Stimulated activated effector memory CD8-positive, alpha-beta T cell treated with anti-CD3 and anti-CD28 coated beads, Interleukin-12 subunit alpha, Interleukin-12 subunit beta, amount 100 ng/mL, for 72 hours (primary cell): ENCODE measurements around the gene RUNX2.

Experiments used
- ATAC-seq: fragments of 150-1000 bp; cut with Tn5 transposase; 2 replicates; pipeline ENCODE4 v1.10.0; 2021
- DNase-seq, 2 donors: peaks; one replicate each; pipeline ENCODE4 v3.0.0; 2021 to 2022; ENCODE audit warnings: low spot score in 2 of 2
- H3K27ac Mint-ChIP-seq: one replicate; pipeline ENCODE4 v1.8.0; 2022; ENCODE audit warnings: mild to moderate bottlenecking, mixed read lengths
- H3K36me3 Mint-ChIP-seq: one replicate; pipeline ENCODE4 v1.8.0; 2022; ENCODE audit warnings: mild to moderate bottlenecking, mixed read lengths
- H3K4me1 Mint-ChIP-seq: one replicate; pipeline ENCODE4 v1.8.0; 2022; ENCODE audit warnings: mixed read lengths
- H3K4me3 Mint-ChIP-seq: one replicate; pipeline ENCODE4 v1.8.0; 2022; ENCODE audit warnings: mild to moderate bottlenecking, mixed read lengths
- H3K9me3 Mint-ChIP-seq: one replicate; pipeline ENCODE4 v1.8.0; 2022; ENCODE audit warnings: mixed read lengths

Gene RUNX2

DNA sequence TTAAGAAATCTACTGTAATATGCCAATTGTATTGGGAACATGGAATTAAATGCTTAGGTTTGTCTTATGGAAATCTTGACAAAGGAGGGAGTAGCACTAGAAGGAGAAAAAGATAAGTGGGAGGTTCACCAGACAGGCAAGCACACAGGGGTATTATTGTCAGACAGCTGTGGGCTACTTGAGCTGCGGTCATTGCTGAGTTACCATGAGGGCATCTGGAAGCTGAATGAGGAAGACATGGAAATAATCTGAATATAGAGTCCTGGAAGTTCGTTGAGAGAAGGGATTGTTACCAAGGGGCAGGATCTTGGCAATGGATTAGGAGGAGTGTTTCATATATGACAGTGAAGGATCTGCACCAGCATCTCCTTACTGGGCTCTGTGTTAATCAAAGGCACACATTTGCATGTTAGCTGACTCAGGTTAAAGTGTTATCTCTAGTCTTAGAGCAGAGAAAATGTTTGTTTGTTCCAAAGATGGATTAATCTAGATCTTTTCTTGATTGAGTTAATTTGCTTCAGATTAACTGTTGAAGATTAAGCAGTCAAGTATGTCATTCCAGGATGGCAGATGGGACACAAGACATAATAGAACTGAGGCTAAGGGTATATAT is 102.6 kb downstream of the RUNX2 start:
- Mint-ChIP-seq H3K4me3 (peak overlapping the region; percentile 73), H3K9me3 (no peaks in the 10 kb centered on the region), H3K27ac (peak overlapping the region; percentile 95), H3K36me3 (peaks cover 73% of the 10 kb centered on the region), H3K4me1 (peaks cover 44% of the 10 kb centered on the region)
- DNase-seq (no peak), ATAC-seq (peak; percentile 61)

GRCh38 chr6:45431317-45432065 is 103.4 kb downstream of the RUNX2 start:
- no peak for DNase-seq
- H3K4me3 Mint-ChIP-seq: peak overlapping the region; percentile 73
- ATAC-seq: peak; percentile 29
- peaks cover 76% of the 10 kb centered on the region for H3K36me3 Mint-ChIP-seq
- H3K4me1 Mint-ChIP-seq: peaks cover 51% of the 10 kb centered on the region
- peak overlapping the region; percentile 95 for H3K27ac Mint-ChIP-seq
- H3K9me3 Mint-ChIP-seq: no peaks in the 10 kb centered on the region

DNA sequence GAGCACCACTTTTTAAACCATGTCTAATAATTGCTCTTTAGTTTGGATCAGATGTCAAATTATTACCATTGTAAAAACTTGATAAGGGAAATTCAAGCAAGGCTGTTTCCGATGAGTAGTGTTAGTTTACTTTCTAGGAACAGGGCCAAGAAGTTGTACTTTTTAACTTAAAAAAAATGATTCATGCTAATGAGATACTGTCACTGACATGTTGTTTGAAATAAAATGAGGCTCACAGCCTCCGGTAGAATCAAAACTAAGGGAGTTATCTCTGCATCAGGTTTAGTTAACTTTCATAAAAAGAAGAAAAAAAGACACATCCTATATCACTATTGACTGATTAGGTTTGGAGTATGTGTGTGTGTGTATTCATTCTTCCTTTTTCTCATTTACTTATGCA is 104.8 kb downstream of the RUNX2 start:
- DNase-seq (no peak), ATAC-seq (no peak)
- peak overlapping the region; percentile 73 for H3K4me3 Mint-ChIP-seq
- peak overlapping the region; percentile 95 for H3K27ac Mint-ChIP-seq
- H3K9me3 Mint-ChIP-seq: no peaks in the 10 kb centered on the region
- H3K4me1 Mint-ChIP-seq: peaks cover 62% of the 10 kb centered on the region
- H3K36me3 Mint-ChIP-seq: peaks cover 83% of the 10 kb centered on the region

DNA sequence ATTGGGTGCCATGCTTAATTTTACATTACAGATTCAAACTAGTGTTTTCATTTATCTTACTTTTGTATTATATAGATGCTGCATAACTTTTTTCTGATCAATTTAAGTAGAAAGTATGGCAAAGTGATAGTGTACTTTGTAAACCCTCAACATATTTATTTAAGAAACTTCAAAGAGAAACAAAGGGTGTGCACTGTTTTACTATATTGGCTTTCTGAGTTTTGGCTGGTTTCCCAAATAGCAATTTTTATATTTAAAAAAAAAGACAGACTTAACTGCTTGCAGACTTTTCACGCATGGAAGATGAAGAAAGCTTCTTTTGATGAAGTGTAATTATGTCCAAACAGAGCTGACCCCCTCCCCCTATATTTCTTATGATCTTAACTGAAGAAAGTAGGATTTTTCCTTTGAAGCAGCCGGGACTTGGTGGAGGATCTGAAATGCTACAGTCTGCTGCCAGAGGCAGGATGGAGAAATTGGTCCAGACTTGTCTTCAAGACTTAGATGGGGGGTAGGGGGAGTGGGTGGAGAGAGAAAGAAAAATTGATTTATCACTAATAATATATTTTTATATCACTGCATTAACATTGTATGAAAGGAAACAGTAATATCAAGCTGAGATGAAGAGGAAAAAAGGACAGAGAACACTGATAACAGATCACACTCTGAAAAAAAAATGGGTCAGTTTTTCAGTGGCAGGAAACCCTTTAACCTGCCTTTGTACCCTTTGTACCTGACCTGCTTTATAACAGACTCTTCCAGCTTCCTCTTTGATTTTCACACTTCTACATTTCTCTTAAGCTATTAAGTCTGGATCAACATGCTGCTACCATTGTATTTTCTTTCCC is 105.6 kb downstream of the RUNX2 start:
- H3K36me3 Mint-ChIP-seq: peaks cover 83% of the 10 kb centered on the region
- ATAC-seq (no peak), DNase-seq (no peak)
- no peaks in the 10 kb centered on the region for H3K9me3 Mint-ChIP-seq
- peaks cover 61% of the 10 kb centered on the region for H3K4me1 Mint-ChIP-seq
- H3K27ac Mint-ChIP-seq: peak overlapping the region; percentile 95
- peak overlapping the region; percentile 73 for H3K4me3 Mint-ChIP-seq

DNA sequence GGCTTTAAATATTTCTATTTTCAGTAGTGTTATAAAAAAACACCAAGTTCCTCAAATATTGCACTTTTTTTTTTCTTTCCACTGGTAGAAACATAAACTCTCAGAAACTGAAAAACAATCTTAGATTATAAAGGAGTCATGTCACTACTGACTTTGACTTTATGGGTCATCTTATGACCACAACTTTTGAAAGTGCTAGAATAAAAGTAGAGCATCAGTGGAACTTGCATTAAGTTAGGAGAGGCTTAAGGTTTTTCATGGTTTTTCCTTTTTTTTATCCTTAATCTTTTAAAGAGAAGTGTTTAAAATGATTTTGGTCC is 106.2 kb downstream of the RUNX2 start:
- Mint-ChIP-seq H3K27ac (peak overlapping the region; percentile 95), H3K9me3 (no peaks in the 10 kb centered on the region), H3K36me3 (peaks cover 83% of the 10 kb centered on the region), H3K4me3 (peak overlapping the region; percentile 73), H3K4me1 (peaks cover 61% of the 10 kb centered on the region)
- no peak for DNase-seq
- peak; percentile 65 for ATAC-seq

DNA sequence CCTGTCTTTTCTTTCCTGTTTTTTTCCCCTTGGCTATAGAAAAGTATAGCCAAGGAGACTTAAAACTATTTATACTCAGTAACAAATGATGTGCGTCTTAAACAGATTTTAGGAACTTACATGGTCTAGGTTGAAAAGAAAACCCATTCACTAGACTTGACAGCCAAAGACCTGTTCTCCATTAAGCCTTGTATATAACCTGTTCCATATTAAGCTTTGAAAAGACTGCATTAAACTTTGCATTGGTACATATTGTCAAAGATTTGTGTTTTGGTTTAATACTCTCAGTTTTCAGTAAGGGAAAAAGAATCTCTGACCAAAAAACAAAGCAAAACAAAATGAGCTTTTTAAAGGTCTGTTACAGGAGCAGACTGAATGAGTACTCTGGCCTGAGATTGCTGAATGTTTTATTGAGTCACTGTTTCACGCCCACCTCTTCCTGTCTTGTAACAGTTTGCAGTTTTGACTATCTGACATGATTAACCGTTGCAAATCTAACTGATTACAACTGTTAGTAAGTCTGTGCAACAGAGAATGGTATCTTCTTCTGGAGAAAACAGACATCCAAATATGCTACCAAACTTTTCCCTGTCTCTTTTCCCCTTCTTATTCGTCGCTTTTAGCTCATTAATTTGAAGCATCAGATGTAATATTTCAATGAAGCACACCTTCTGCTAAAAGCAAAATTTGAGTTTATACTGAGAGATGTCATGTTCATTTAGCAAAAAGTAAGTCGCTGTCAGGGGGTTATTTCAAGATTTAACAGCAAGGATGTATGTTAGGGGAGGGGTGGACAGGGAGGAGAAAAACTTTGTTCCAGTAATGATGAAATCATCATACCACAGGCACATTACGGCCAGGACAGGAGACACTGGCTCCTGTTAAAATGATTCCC is 108.7 kb downstream of the RUNX2 start:
- Mint-ChIP-seq H3K36me3 (peaks cover 100% of the 10 kb centered on the region), H3K9me3 (no peaks in the 10 kb centered on the region), H3K4me3 (peak overlapping the region; percentile 73), H3K27ac (peak overlapping the region; percentile 87), H3K4me1 (peaks cover 63% of the 10 kb centered on the region)
- DNase-seq (no peak), ATAC-seq (peak; percentile 97)

DNA sequence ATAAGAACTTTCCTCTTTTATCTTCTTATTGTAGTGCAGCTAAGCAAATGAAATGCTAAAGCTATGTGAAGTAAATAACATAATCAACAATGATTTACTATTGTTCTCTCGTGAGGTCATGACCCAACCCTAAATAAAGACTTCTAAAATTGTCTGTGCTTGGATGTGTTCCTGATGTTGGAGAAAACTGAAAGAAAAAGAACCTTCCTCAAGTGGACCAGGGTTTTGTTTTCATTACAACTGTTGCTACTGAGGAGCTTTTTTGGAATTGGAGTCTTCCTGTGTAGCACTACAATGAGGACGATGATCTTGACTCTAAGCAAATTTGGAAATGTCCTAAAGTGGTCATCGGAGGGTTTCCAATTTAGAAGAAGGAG is 109.3 kb downstream of the RUNX2 start:
- peaks cover 70% of the 10 kb centered on the region for H3K4me1 Mint-ChIP-seq
- ATAC-seq: no peak

GRCh38 chr6:45438151-45438550 is 110.0 kb downstream of the RUNX2 start:
- peak overlapping the region; percentile 73 for H3K4me3 Mint-ChIP-seq
- no peaks in the 10 kb centered on the region for H3K9me3 Mint-ChIP-seq
- peaks cover 77% of the 10 kb centered on the region for H3K4me1 Mint-ChIP-seq
- H3K27ac Mint-ChIP-seq: peak overlapping the region; percentile 87
- ATAC-seq (no peak), DNase-seq (no peak)
- H3K36me3 Mint-ChIP-seq: peaks cover 100% of the 10 kb centered on the region

More for the DNA sequence above, 109.3 kb downstream of the RUNX2 start:
- peaks cover 100% of the 10 kb centered on the region for H3K36me3 Mint-ChIP-seq
- H3K4me3 Mint-ChIP-seq: peak overlapping the region; percentile 73
- DNase-seq: no peak
- H3K27ac Mint-ChIP-seq: peak overlapping the region; percentile 87
- H3K9me3 Mint-ChIP-seq: no peaks in the 10 kb centered on the region

GRCh38 chr6:45438849-45439406 is 110.8 kb downstream of the RUNX2 start:
- no peak for ATAC-seq
- H3K4me1 Mint-ChIP-seq: peaks cover 80% of the 10 kb centered on the region
- H3K9me3 Mint-ChIP-seq: no peaks in the 10 kb centered on the region
- peak overlapping the region; percentile 82 for H3K27ac Mint-ChIP-seq
- H3K36me3 Mint-ChIP-seq: peaks cover 100% of the 10 kb centered on the region
- DNase-seq: no peak
- H3K4me3 Mint-ChIP-seq: peak overlapping the region; percentile 73

GRCh38 chr6:45439459-45439858 is 111.3 kb downstream of the RUNX2 start:
- Mint-ChIP-seq H3K36me3 (peaks cover 100% of the 10 kb centered on the region), H3K4me3 (peak overlapping the region; percentile 73), H3K9me3 (no peaks in the 10 kb centered on the region), H3K4me1 (peaks cover 80% of the 10 kb centered on the region), H3K27ac (peak overlapping the region; percentile 82)
- DNase-seq (no peak), ATAC-seq (no peak)

DNA sequence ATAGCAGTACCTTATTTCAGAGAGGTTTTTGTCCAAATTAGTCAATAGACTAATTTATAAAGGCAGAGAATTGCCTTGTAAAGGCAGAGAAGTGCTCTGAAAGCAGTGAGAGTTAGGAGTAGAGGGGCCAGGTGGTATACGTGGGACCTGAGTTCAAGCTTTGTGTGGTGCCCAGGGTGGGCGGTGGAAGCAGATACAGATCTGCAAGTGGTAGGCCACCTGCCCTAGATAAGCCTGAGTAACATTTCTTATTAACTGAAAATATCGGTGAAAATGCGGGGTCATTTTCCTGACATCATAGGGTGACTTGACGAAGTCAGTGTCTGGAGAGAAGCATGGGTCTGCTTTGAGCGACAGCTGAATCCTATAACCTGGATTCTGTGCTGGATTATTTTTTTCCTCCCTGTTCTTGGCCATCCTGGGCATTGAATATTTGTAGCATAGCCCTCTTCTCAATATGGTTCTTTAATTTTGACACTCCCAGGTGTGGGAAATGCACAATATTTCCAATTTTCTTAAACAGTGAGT is 111.8 kb downstream of the RUNX2 start:
- ATAC-seq: peak; percentile 37

DNA sequence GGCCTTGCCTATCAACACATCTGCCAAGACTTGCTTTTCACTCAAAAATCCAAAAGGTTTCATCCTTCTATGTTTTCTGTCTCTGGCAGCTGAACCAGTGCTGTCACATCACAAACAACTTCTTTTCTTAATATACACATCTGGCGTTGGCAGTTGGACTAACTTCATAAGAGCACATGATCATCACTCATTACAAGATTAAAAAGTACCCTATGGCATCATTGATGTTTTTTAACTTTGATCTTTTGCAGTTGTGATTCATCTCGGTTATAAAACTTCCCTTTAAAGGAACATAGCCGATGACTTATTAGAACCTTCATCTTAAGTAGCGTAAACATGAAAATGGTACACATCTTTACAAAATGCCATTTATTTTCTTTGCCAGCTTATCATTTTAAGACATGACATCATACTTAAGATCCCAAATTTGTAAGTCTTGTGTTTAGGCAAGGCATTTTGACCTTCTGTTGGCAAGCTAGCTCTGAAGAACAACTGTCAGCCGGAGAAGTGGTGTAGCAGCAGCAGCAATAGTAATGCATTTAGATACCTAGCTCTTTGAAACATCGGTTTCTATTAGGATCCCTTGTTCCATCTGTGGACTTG is 113.8 kb downstream of the RUNX2 start:
- Mint-ChIP-seq H3K36me3 (peaks cover 100% of the 10 kb centered on the region), H3K4me1 (peaks cover 88% of the 10 kb centered on the region), H3K27ac (peak overlapping the region; percentile 91), H3K4me3 (peak overlapping the region; percentile 7), H3K9me3 (no peaks in the 10 kb centered on the region)
- peak; percentile 81 for ATAC-seq
- no peak for DNase-seq

More for the DNA sequence above, 111.8 kb downstream of the RUNX2 start:
- no peaks in the 10 kb centered on the region for H3K9me3 Mint-ChIP-seq
- no peak for DNase-seq
- H3K36me3 Mint-ChIP-seq: peaks cover 100% of the 10 kb centered on the region
- peak overlapping the region; percentile 73 for H3K4me3 Mint-ChIP-seq
- peak overlapping the region; percentile 82 for H3K27ac Mint-ChIP-seq
- peaks cover 84% of the 10 kb centered on the region for H3K4me1 Mint-ChIP-seq

- ATAC-seq (no peak), DNase-seq (no peak)
- H3K36me3 Mint-ChIP-seq: peaks cover 100% of the 10 kb centered on the region
- peak overlapping the region; percentile 91 for H3K27ac Mint-ChIP-seq
- peaks cover 88% of the 10 kb centered on the region for H3K4me1 Mint-ChIP-seq
- no peak overlapping the region for H3K4me3 Mint-ChIP-seq
- H3K9me3 Mint-ChIP-seq: no peaks in the 10 kb centered on the region
Observed at GRCh38 chr6:45442716-45443115, 114.6 kb downstream of the RUNX2 start.

DNA sequence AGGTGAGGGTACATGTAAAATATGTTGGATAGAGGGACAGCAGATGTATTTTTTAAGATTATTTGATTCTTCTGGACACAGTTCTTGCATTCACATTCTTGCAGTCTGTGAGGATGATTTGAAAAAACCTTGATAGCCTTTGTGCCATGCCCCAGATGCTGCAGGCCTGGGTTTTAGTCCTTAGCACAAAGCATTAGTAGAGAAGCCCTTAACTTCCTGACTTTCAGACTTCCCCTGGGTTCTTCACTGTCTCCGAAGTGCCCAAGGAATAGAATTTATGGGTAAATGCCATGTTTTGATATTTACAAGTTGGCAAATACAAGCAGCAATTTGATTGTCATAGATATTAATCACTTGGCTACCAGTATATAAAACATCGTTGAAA is 117.2 kb downstream of the RUNX2 start:
- Mint-ChIP-seq H3K36me3 (peaks cover 98% of the 10 kb centered on the region), H3K4me1 (peaks cover 86% of the 10 kb centered on the region), H3K4me3 (peak overlapping the region; percentile 55)

More for the DNA sequence above, 117.2 kb downstream of the RUNX2 start:
- DNase-seq (no peak), ATAC-seq (no peak)
- H3K27ac Mint-ChIP-seq: peak overlapping the region; percentile 91
- H3K9me3 Mint-ChIP-seq: no peaks in the 10 kb centered on the region
